Measurements from ENCODE around the gene CACNG4. TPM values are rescaled to one million over a fixed set of nuclear protein-coding genes. Genes with fewer than 3 reads are reported as not detected.

CACNG4 gene
- total RNA-seq, 2 experiments from 2014 or later = not detected

GRCh38 chr17:66978514-66979061 is 14.1 kb downstream of the CACNG4 start:
- Mint-ChIP-seq H3K27me3 (peaks cover 23% of the 10 kb centered on the region), H3K27ac (no peak overlapping the region), H3K4me1 (no peaks in the 10 kb centered on the region), H3K36me3 (ENCODE audit: low read depth) (no peaks in the 10 kb centered on the region), H3K4me3 (no peak overlapping the region), H3K9me3 (ENCODE audit: low read depth) (no peaks in the 10 kb centered on the region)
- ChIA-PET CTCF (interaction anchor here (0.9 to 1.0 kb wide), 2 partner anchors 22 to 87 kb away, joined by 3 read pairs; no protein-coding TSS in a partner anchor), POLR2A (interaction anchor here (0.7 kb wide), 1 partner anchor 62 kb away, joined by 3 read pairs; no protein-coding TSS in a partner anchor)
- intact Hi-C loops (cut with DNase I, micrococcal nuclease) = no loop called here
- no peak for ATAC-seq
- DNase-seq = no peak

GRCh38 chr17:66980896-66981295 is 16.4 kb downstream of the CACNG4 start:
- no peaks in the 10 kb centered on the region for H3K36me3 Mint-ChIP-seq (ENCODE audit: low read depth)
- H3K27me3 Mint-ChIP-seq = peaks cover 23% of the 10 kb centered on the region
- no peak overlapping the region for H3K4me3 Mint-ChIP-seq
- H3K4me1 Mint-ChIP-seq = peaks cover 3% of the 10 kb centered on the region
- intact Hi-C loops (cut with DNase I, micrococcal nuclease) = no loop called here
- ChIA-PET POLR2A (no interaction called here), CTCF (interaction anchor here (0.7 kb wide), 1 partner anchor 781 kb away, joined by 3 read pairs; no protein-coding TSS in a partner anchor)
- no peaks in the 10 kb centered on the region for H3K9me3 Mint-ChIP-seq (ENCODE audit: low read depth)
- no peak overlapping the region for H3K27ac Mint-ChIP-seq
- DNase-seq (no peak), ATAC-seq (no peak)

- Mint-ChIP-seq H3K36me3 (ENCODE audit: low read depth) (no peaks in the 10 kb centered on the region), H3K27ac (no peak overlapping the region), H3K4me3 (no peak overlapping the region), H3K27me3 (peaks cover 22% of the 10 kb centered on the region), H3K4me1 (peaks cover 3% of the 10 kb centered on the region), H3K9me3 (ENCODE audit: low read depth) (no peaks in the 10 kb centered on the region)
- ChIA-PET CTCF (no interaction called here), POLR2A (no interaction called here)
- intact Hi-C loops (cut with DNase I, micrococcal nuclease) = no loop called here
- ATAC-seq (no peak), DNase-seq (no peak)
These were observed 17.5 kb downstream of the CACNG4 start for GRCh38 chr17:66981983-66982508.

- DNase-seq = no peak
- POLR2A ChIA-PET = interaction anchor here (0.5 kb wide), 1 partner anchor 28 kb away, joined by 3 read pairs; no protein-coding TSS in a partner anchor
- ATAC-seq = peak; percentile 42
These were observed 19.0 kb downstream of the CACNG4 start for GRCh38 chr17:66983414-66984021.

GRCh38 chr17:66984730-66985129 is 20.2 kb downstream of the CACNG4 start:
- peaks cover 3% of the 10 kb centered on the region for H3K4me1 Mint-ChIP-seq
- no peaks in the 10 kb centered on the region for H3K36me3 Mint-ChIP-seq (ENCODE audit: low read depth)
- DNase-seq (no peak), ATAC-seq (no peak)
- H3K27me3 Mint-ChIP-seq = peaks cover 15% of the 10 kb centered on the region
- CTCF ChIA-PET = no interaction called here
- POLR2A ChIA-PET = no interaction called here
- no peak overlapping the region for H3K27ac Mint-ChIP-seq
- H3K4me3 Mint-ChIP-seq = no peak overlapping the region
- intact Hi-C loops (cut with DNase I, micrococcal nuclease) = no loop called here
- H3K9me3 Mint-ChIP-seq (ENCODE audit: low read depth) = no peaks in the 10 kb centered on the region

More at GRCh38 chr17:66983414-66984021, 19.0 kb downstream of the CACNG4 start:
- intact Hi-C loops (cut with DNase I, micrococcal nuclease) = no loop called here
- Mint-ChIP-seq H3K27ac (no peak overlapping the region), H3K4me3 (no peak overlapping the region), H3K36me3 (ENCODE audit: low read depth) (no peaks in the 10 kb centered on the region), H3K27me3 (peaks cover 20% of the 10 kb centered on the region), H3K4me1 (peaks cover 3% of the 10 kb centered on the region), H3K9me3 (ENCODE audit: low read depth) (no peaks in the 10 kb centered on the region)
- CTCF ChIA-PET = no interaction called here

GRCh38 chr17:66985338-66986237 is 21.1 kb downstream of the CACNG4 start:
- DNase-seq (peak; percentile 41), ATAC-seq (no peak)
- ChIA-PET CTCF (no interaction called here), POLR2A (no interaction called here)
- Mint-ChIP-seq H3K27me3 (peaks cover 17% of the 10 kb centered on the region), H3K36me3 (ENCODE audit: low read depth) (no peaks in the 10 kb centered on the region), H3K9me3 (ENCODE audit: low read depth) (no peaks in the 10 kb centered on the region), H3K4me3 (no peak overlapping the region), H3K4me1 (peaks cover 3% of the 10 kb centered on the region), H3K27ac (no peak overlapping the region)
- intact Hi-C loops (cut with DNase I, micrococcal nuclease) = no loop called here

GRCh38 chr17:66986659-66987058 is 22.2 kb downstream of the CACNG4 start:
- ChIA-PET CTCF (no interaction called here), POLR2A (no interaction called here)
- no peaks in the 10 kb centered on the region for H3K36me3 Mint-ChIP-seq (ENCODE audit: low read depth)
- H3K27me3 Mint-ChIP-seq = peaks cover 15% of the 10 kb centered on the region
- H3K4me3 Mint-ChIP-seq = no peak overlapping the region
- no peaks in the 10 kb centered on the region for H3K9me3 Mint-ChIP-seq (ENCODE audit: low read depth)
- ATAC-seq = no peak
- no peak for DNase-seq
- no peak overlapping the region for H3K27ac Mint-ChIP-seq
- peaks cover 3% of the 10 kb centered on the region for H3K4me1 Mint-ChIP-seq
- intact Hi-C loops (cut with DNase I, micrococcal nuclease) = no loop called here

- Mint-ChIP-seq H3K27me3 (peaks cover 15% of the 10 kb centered on the region), H3K36me3 (ENCODE audit: low read depth) (no peaks in the 10 kb centered on the region), H3K27ac (no peak overlapping the region), H3K9me3 (ENCODE audit: low read depth) (no peaks in the 10 kb centered on the region), H3K4me1 (peaks cover 3% of the 10 kb centered on the region), H3K4me3 (no peak overlapping the region)
- POLR2A ChIA-PET = no interaction called here
- DNase-seq (no peak), ATAC-seq (no peak)
- CTCF ChIA-PET = no interaction called here
- intact Hi-C loops (cut with DNase I, micrococcal nuclease) = no loop called here
These were observed 22.6 kb downstream of the CACNG4 start for GRCh38 chr17:66987059-66987616.

- H3K36me3 Mint-ChIP-seq (ENCODE audit: low read depth) = no peaks in the 10 kb centered on the region
- intact Hi-C loops (cut with DNase I, micrococcal nuclease) = no loop called here
- ATAC-seq (no peak), DNase-seq (no peak)
- H3K4me3 Mint-ChIP-seq = no peak overlapping the region
- peaks cover 15% of the 10 kb centered on the region for H3K27me3 Mint-ChIP-seq
- H3K9me3 Mint-ChIP-seq (ENCODE audit: low read depth) = no peaks in the 10 kb centered on the region
- ChIA-PET POLR2A (interaction anchor here (0.5 kb wide), 1 partner anchor 36 kb away, joined by 3 read pairs; no protein-coding TSS in a partner anchor), CTCF (interaction anchor here (0.8 kb wide), 1 partner anchor 54 kb away, joined by 3 read pairs; no protein-coding TSS in a partner anchor)
- no peak overlapping the region for H3K27ac Mint-ChIP-seq
- peaks cover 3% of the 10 kb centered on the region for H3K4me1 Mint-ChIP-seq
These were observed 23.7 kb downstream of the CACNG4 start for GRCh38 chr17:66988069-66988798.

- peaks cover 3% of the 10 kb centered on the region for H3K4me1 Mint-ChIP-seq
- ChIA-PET CTCF (no interaction called here), POLR2A (interaction anchor here (0.5 kb wide), 1 partner anchor 35 kb away, joined by 3 read pairs; no protein-coding TSS in a partner anchor)
- H3K9me3 Mint-ChIP-seq (ENCODE audit: low read depth) = no peaks in the 10 kb centered on the region
- ATAC-seq = no peak
- H3K27me3 Mint-ChIP-seq = peaks cover 15% of the 10 kb centered on the region
- intact Hi-C loops (cut with DNase I, micrococcal nuclease) = no loop called here
- no peak for DNase-seq
- H3K4me3 Mint-ChIP-seq = no peak overlapping the region
- H3K36me3 Mint-ChIP-seq (ENCODE audit: low read depth) = no peaks in the 10 kb centered on the region
- no peak overlapping the region for H3K27ac Mint-ChIP-seq
These were observed 24.6 kb downstream of the CACNG4 start for GRCh38 chr17:66989076-66989475.

GRCh38 chr17:66989579-66989978 is 25.1 kb downstream of the CACNG4 start:
- ChIA-PET CTCF (no interaction called here), POLR2A (no interaction called here)
- Mint-ChIP-seq H3K4me1 (peaks cover 3% of the 10 kb centered on the region), H3K27ac (no peak overlapping the region), H3K36me3 (ENCODE audit: low read depth) (no peaks in the 10 kb centered on the region), H3K4me3 (no peak overlapping the region), H3K9me3 (ENCODE audit: low read depth) (no peaks in the 10 kb centered on the region), H3K27me3 (peaks cover 15% of the 10 kb centered on the region)
- DNase-seq (no peak), ATAC-seq (no peak)
- intact Hi-C loops (cut with DNase I, micrococcal nuclease) = no loop called here

All from activated CD4-positive, alpha-beta T cell treated with anti-CD3 and anti-CD28 coated beads for 36 hours (primary cell).